K562 (cell line): ENCODE measurements around the gene SLC38A7. TPM values are rescaled to one million over a fixed set of nuclear protein-coding genes. Genes with fewer than 3 reads are reported as not detected.

Experiments used
- CBX1 ChIP-seq: sonication (generic); IDR thresholded peaks from 2 replicates; pipeline ENCODE4 v1.6.1; 2016; ENCODE audit warnings: antibody characterized with exemption, low read depth, mild to moderate bottlenecking
- CXXC5 ChIP-seq: fragments of 250-450 bp; sonication (Bioruptor Pico); IDR thresholded peaks from 2 replicates; pipeline ENCODE4 v1.8.0; 2022; ENCODE audit warnings: inconsistent platforms, mild to moderate bottlenecking, moderate library complexity
- LARP7 ChIP-seq: fragments of 450-650 bp; IDR thresholded peaks from 2 replicates; pipeline ENCODE4 v1.6.1; 2016
- PATZ1 ChIP-seq: fragments of 250-450 bp; sonication (Bioruptor Pico); IDR thresholded peaks from 2 replicates; pipeline ENCODE4 v1.5.0; 2020; ENCODE audit warnings: mild to moderate bottlenecking, borderline replicate concordance
- ZNF282 ChIP-seq: sonication (generic); formaldehyde crosslinking; IDR thresholded peaks from 2 replicates; pipeline ENCODE4 v1.8.1; 2023; ENCODE audit warnings: missing genetic modification reagents
- ZNF316 ChIP-seq: fragments of 450-650 bp; IDR thresholded peaks from 2 replicates; pipeline ENCODE4 v1.6.1; 2016
- ZNF717 ChIP-seq: fragments of 250-450 bp; sonication (Bioruptor Pico); IDR thresholded peaks from 2 replicates; pipeline ENCODE4 v1.5.0; 2021
- polyA plus RNA-seq, 8 experiments: library from polyadenylated mRNA; depleted of rRNA in 4 of 8; stranded (reverse) in 5 of 8; unstranded in 3 of 8; fragments of >200 nt; fragmentation: Nextera tagmentation in 2 of 8; fragmentation: Illumina TruSeq in 1 of 8; extraction: Ambion mirVana in 2 of 8; extraction: Trizol in 1 of 8; gene quantifications; 2 replicates each; pipeline versions ENCODE4 v1.2.1 to v1.2.3, GENCODE V29; 2011 to 2014; ENCODE audit warnings: inconsistent platforms in 1 of 8, missing spikeins in 1 of 8
- total RNA-seq, 7 experiments: library from RNA; depleted of rRNA in 6 of 7; stranded (reverse); fragments of >200 nt in 6 of 7; fragmentation: Illumina TruSeq in 2 of 7; extraction: Trizol in 2 of 7; gene quantifications; 2 replicates each; pipeline versions ENCODE4 v1.2.1 to v1.2.3, GENCODE V29; 2011 to 2021; ENCODE audit warnings: low replicate concordance in 1 of 7
- TF ChIP-seq, protein P1 (sequence below): fragments of 250-450 bp; sonication (Bioruptor Pico); IDR thresholded peaks from 2 replicates; pipeline ENCODE4 v1.9.0; 2021; ENCODE audit warnings: mild to moderate bottlenecking, inconsistent platforms

SLC38A7 gene
- total and polyA plus RNA-seq, 9 of the 15 experiments (the other 6 are each of a cell fraction or from before 2014, with no cell fraction given), result 2.7 to 12.2 (median 6.5) TPM

DNA sequence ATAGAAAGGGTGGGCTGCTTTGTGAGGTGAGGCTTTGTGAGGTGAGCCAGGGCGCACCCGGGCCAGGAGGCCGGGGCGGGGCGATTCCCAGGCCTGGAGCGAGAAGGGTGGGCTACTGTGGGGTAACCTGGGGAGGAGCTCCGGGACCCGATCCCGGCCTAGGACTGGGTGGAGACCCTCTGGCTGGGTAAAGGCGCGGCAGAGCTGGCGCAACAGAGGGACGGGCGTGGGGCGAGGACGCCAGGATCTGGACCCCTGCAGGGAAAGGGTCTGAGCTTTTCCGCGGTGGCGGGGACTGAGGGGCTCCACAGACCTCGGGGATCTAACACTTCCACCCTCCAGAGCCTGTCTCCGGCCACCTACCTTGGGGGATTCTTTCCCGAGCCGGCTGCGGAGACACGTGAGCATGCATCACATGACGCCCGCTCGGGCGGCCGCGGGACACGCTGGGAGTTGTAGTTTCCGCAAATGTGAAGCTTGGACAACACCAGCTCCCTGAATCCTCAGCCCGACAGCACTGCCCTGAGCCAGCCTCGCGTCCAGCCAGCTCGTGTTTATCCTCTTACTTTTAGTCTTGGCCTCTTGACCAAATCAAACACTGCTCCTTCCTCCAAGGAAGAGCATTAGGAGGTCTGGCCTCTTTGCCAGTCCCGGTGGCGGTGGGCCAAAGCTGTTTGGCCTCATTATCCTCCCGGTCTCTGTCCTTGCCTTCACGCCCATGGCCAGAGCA, at the start of gene SLC38A7 (continued):
- TF ChIP-seq ZNF316, result no peak
- no peak for TF ChIP-seq ZNF282 (CRISPR knock-in tag)
- TF ChIP-seq CBX1, result peak; percentile 77
- peak; percentile 92 for TF ChIP-seq CXXC5 (CRISPR knock-in tag)
- TF ChIP-seq LARP7, result peak; percentile 8; the same call in 1 of the 2 replicates
- no peak for TF ChIP-seq PATZ1
- TF ChIP-seq, protein P1, sequence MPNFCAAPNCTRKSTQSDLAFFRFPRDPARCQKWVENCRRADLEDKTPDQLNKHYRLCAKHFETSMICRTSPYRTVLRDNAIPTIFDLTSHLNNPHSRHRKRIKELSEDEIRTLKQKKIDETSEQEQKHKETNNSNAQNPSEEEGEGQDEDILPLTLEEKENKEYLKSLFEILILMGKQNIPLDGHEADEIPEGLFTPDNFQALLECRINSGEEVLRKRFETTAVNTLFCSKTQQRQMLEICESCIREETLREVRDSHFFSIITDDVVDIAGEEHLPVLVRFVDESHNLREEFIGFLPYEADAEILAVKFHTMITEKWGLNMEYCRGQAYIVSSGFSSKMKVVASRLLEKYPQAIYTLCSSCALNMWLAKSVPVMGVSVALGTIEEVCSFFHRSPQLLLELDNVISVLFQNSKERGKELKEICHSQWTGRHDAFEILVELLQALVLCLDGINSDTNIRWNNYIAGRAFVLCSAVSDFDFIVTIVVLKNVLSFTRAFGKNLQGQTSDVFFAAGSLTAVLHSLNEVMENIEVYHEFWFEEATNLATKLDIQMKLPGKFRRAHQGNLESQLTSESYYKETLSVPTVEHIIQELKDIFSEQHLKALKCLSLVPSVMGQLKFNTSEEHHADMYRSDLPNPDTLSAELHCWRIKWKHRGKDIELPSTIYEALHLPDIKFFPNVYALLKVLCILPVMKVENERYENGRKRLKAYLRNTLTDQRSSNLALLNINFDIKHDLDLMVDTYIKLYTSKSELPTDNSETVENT (CRISPR knock-in tag), result no peak
- TF ChIP-seq ZNF717 (CRISPR knock-in tag), result no peak
